Measurements from ENCODE around the gene PRELID1.

Gene PRELID1

GRCh38 chr5:177350776-177351391, 47.3 kb downstream of the PRELID1 start:
- no peaks in the 10 kb centered on the region for H3K9me3 ChIP-seq
- H3K27me3 ChIP-seq = no peaks in the 10 kb centered on the region
- peak overlapping the region; percentile 97 for H3K27ac ChIP-seq
- peaks cover 18% of the 10 kb centered on the region for H3K36me3 ChIP-seq
- H3K4me1 ChIP-seq (ENCODE audit: control insufficient read depth in 1 of 2, insufficient read depth in 1 of 2, low read depth in 1 of 2, low read length in 1 of 2) = peaks cover 67% of the 10 kb centered on the region in 2 experiments
- no peak for TF ChIP-seq CTCF (IDR thresholded peaks at IDR 0.05)
- peak overlapping the region; percentile 81 to 97 for H3K4me3 ChIP-seq (ENCODE audit: low read depth in 1 of 2, low read length in 1 of 2)

DNA sequence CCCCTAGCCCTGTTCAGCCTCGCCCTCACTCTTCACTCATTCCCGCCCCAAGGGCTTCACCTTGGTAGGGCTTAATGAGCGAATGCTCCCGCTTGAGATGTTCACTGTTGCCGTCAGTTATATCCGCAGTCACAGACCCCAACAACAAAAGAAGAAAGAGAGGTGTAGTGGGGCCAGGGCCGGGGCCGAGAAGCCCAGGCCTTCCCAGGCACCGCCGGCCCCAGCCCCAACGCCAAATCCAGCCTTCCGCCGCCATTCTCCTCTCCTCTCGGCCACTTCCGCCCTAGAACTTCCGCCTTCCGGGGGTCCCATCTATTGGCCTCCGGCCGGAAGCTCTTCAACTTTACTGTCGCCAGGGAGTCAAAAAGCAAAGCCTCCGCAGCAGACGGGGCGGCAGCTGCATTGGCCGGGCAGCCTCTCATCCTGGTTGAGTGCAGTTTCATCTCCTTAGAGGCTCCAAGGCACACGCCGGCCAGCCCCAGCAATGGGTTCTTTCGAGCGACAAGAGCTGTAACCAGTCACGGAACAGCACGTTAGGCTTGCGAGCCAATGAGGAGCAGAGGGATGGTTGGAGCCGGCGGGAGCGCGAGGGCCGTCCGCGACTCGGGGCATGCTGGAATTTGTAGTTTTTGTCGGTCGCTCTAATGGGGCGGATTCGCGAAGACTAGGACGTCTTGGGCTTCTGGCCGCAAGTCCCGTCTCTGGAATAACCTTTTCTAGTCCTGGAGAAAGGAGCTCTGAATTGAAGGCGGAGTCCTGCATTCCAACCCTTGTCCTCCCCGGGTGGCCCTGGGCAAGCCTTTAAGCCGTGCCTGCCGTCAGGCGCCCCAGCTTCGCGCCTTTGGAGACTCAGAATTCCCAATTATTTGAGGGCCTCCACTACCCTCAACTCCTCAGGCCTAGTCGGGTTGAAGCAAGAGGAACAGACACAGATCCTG, 48.1 kb downstream of the PRELID1 start, which contains the start of gene LMAN2:
Gene LMAN2, minus strand, starts transcription at position 277 of the 938 bp plus-strand sequence. Its CDS starts 21 bp downstream, at position 256.
- H3K27ac ChIP-seq = peak within 1 kb of the TSS; percentile 97
- H3K36me3 ChIP-seq = peaks cover 18% of the 10 kb centered on the region
- TF ChIP-seq CTCF (IDR thresholded peaks at IDR 0.05) = peak; percentile 45
- H3K9me3 ChIP-seq = no peaks in the 10 kb centered on the region
- peaks cover 74 to 75% of the 10 kb centered on the region in 2 experiments for H3K4me1 ChIP-seq (ENCODE audit: control insufficient read depth in 1 of 2, insufficient read depth in 1 of 2, low read depth in 1 of 2, low read length in 1 of 2)
- H3K4me3 ChIP-seq (ENCODE audit: low read depth in 1 of 2, low read length in 1 of 2) = peak within 1 kb of the TSS; percentile 81 to 97
- H3K27me3 ChIP-seq = no peaks in the 10 kb centered on the region

DNA sequence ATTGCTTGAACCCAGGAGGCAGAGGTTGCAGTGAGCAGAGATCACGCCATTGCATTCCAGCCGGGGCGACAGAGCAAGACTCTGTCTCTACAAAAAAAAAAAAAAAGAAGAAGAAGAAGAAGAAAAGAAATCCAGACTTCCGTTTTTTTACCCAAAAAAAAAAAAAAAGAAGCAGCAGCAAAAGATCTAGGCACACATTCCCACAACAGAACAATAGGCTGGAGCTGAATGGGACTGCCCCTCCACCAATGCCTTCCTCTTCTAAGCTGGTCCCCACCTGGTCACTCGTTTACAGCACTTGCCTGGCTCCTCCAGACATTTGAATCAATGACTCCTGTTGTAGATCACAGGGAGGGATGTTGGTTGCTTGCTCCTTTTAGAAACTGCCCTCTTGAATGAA, 49.5 kb downstream of the PRELID1 start:
- Histone ChIP-seq H3K27ac (peak overlapping the region; percentile 97), H3K9me3 (no peaks in the 10 kb centered on the region), H3K4me3 (ENCODE audit: low read depth in 1 of 2, low read length in 1 of 2) (peak overlapping the region in 1 of 2 experiments; percentile 21), H3K27me3 (no peaks in the 10 kb centered on the region), H3K36me3 (peaks cover 14% of the 10 kb centered on the region), H3K4me1 (ENCODE audit: control insufficient read depth in 1 of 2, insufficient read depth in 1 of 2, low read depth in 1 of 2, low read length in 1 of 2) (peaks cover 84 to 86% of the 10 kb centered on the region in 2 experiments)
- TF ChIP-seq CTCF (IDR thresholded peaks at IDR 0.05) = no peak

DNA sequence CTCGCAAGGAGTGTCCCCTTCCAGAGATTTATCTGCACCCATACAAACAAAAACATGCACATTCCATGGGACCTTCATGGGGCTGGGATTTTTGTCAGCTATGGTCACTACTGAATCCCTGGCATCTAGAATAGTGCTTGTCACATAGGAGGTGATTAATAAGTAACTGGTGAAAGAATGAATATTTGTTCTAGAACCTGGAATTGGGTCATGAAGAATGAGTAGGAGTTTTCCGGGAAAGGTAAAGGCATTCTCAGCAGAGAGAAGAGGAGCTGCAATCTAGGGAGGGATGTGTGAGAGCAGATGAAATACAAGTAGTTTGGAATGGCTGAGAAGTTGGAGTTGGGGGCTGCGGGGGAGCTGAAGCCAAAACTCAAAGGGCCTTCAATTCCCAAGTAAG, 50.7 kb downstream of the PRELID1 start:
- peaks cover 81 to 93% of the 10 kb centered on the region in 2 experiments for H3K4me1 ChIP-seq (ENCODE audit: control insufficient read depth in 1 of 2, insufficient read depth in 1 of 2, low read depth in 1 of 2, low read length in 1 of 2)
- TF ChIP-seq CTCF (IDR thresholded peaks at IDR 0.05) = no peak

DNA sequence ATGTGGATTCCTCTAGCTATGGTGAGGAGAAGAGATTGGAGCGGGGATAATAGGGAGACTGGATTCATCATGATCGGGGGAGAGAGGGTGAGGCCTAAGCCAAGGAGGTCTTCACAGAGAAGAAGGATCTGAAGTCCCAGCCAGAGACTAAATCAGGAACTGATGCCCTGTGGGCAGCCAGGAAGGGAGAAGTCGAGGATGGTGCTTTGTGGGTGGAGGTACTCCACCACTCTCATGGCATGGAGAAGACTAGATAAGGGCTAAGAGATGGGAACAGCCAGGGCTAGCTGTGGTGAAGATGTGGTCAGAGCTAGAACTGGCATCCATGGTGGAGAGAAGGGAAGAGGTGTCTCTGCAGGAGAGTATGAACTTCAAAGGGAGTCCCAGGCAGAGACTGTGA, 51.1 kb downstream of the PRELID1 start:
- H3K36me3 ChIP-seq = peaks cover 7% of the 10 kb centered on the region
- H3K9me3 ChIP-seq = no peaks in the 10 kb centered on the region
- TF ChIP-seq CTCF (IDR thresholded peaks at IDR 0.05) = no peak
- no peaks in the 10 kb centered on the region for H3K27me3 ChIP-seq
- H3K4me1 ChIP-seq (ENCODE audit: control insufficient read depth in 1 of 2, insufficient read depth in 1 of 2, low read depth in 1 of 2, low read length in 1 of 2) = peaks cover 81 to 93% of the 10 kb centered on the region in 2 experiments
- H3K4me3 ChIP-seq (ENCODE audit: low read depth in 1 of 2, low read length in 1 of 2) = peak overlapping the region in 1 of 2 experiments; percentile 82
- H3K27ac ChIP-seq = peak overlapping the region; percentile 93

More for the DNA sequence above, 50.7 kb downstream of the PRELID1 start:
- Histone ChIP-seq H3K9me3 (no peaks in the 10 kb centered on the region), H3K36me3 (peaks cover 9% of the 10 kb centered on the region), H3K27ac (peak overlapping the region; percentile 93), H3K4me3 (ENCODE audit: low read depth in 1 of 2, low read length in 1 of 2) (no peak overlapping the region), H3K27me3 (no peaks in the 10 kb centered on the region)

Data from neutrophil (primary cell).